WERI-Rb-1 (cell line): ENCODE results near the gene METAP2.

Experiments
- DNase-seq: peaks from one replicate; pipeline ENCODE4 v3.0.0-alpha.2; 2020
- H3K27ac ChIP-seq: fragments of 250-450 bp; sonication (Bioruptor Pico); 2 replicates; pipeline ENCODE4 v1.5.1; 2020; ENCODE audit warnings: mild to moderate bottlenecking, moderate library complexity
- H3K27me3 ChIP-seq: fragments of 250-450 bp; sonication (Bioruptor Pico); 2 replicates; pipeline ENCODE4 v1.5.1; 2021; ENCODE audit warnings: mild to moderate bottlenecking, low read depth, moderate library complexity; ENCODE audit not compliant: insufficient read depth, severe bottlenecking
- H3K36me3 ChIP-seq: fragments of 250-450 bp; sonication (Bioruptor Pico); 2 replicates; pipeline ENCODE4 v1.5.1; 2020; ENCODE audit warnings: mild to moderate bottlenecking, moderate library complexity
- H3K4me3 ChIP-seq: 2 replicates; pipeline ENCODE4 v1.5.1; 2011; ENCODE audit warnings: low read depth, mild to moderate bottlenecking, control low read depth, low read length
- H3K9me3 ChIP-seq: fragments of 250-450 bp; sonication (Bioruptor Pico); 2 replicates; pipeline ENCODE4 v1.5.1; 2021; ENCODE audit warnings: mild to moderate bottlenecking, moderate library complexity; ENCODE audit not compliant: severe bottlenecking
- CTCF ChIP-seq: IDR thresholded peaks from 2 replicates; pipeline ENCODE4 v1.5.1; 2011; ENCODE audit warnings: low read depth, mild to moderate bottlenecking, control low read depth, inconsistent platforms, low read length

Gene METAP2

DNA sequence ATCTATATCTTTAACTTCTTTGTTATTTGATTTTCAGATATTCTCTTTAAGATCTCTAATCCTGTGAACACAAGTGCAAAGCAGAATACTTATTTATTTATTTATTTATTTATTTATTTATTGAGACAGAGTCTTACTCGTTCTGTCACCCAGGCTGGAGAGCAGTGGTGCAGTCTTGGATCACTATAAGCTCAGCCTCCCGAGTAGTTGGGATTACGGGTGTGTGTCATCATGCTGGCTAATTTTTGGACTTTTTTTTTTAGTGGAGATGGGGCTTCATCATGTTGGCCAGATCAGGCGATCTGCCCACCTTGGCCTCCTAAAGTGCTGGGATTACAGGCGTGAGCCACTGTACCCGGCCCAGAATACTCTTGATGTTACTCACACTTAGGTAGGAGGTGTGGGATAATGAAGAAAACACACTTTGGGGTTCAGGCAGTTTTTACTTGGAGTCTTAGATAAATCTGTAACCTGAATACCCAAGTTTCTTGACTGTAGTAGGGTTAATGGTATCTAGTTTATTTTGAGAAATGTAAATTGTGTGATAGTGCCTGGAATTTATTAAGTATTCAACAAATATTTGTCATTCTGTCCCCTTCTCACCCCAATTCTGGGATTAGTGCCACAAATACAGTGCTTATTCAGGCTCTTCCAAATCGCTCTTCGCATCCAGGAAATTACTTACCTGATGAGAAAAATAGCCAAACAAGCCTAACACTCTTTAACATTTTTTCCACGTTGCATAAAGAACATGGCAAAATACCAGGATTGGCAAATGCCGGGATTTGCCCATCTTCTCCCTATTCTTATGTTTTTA lies 33.0 kb downstream of the METAP2 start:
- Histone ChIP-seq H3K36me3 (peaks cover 84% of the 10 kb centered on the region), H3K4me3 (no peak overlapping the region), H3K27me3 (no peaks in the 10 kb centered on the region), H3K27ac (no peak overlapping the region), H3K9me3 (no peaks in the 10 kb centered on the region)
- TF ChIP-seq CTCF = no peak
- no peak for DNase-seq

- DNase-seq = no peak
- no peak for TF ChIP-seq CTCF
- Histone ChIP-seq H3K27ac (no peak overlapping the region), H3K4me3 (no peak overlapping the region), H3K27me3 (no peaks in the 10 kb centered on the region), H3K36me3 (peaks cover 90% of the 10 kb centered on the region), H3K9me3 (no peaks in the 10 kb centered on the region)
These were observed 35.3 kb downstream of the METAP2 start for GRCh38 chr12:95509300-95509699.

DNA sequence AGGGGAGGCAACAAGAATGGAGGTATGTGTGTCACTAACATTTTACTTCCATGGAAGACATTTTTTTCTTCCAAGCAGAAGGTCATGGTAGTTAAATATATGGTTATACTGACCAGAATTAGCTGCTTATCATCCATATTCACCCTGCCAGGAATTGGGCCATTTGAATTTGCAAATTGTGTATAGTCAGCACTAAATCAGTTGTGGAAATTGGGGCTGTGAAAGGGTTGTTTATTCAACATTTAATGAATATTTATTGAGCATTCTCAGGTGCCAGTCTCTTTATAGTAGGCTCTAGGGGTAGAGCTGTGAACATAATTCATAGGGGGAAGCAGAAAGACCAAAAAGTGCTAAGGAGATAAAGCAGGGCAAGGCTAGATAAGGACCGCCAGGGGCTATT lies 38.0 kb downstream of the METAP2 start:
- no peak overlapping the region for H3K4me3 ChIP-seq
- no peak overlapping the region for H3K27ac ChIP-seq
- TF ChIP-seq CTCF = no peak
- no peaks in the 10 kb centered on the region for H3K9me3 ChIP-seq
- peaks cover 66% of the 10 kb centered on the region for H3K36me3 ChIP-seq
- H3K27me3 ChIP-seq = no peaks in the 10 kb centered on the region
- DNase-seq = no peak

DNA sequence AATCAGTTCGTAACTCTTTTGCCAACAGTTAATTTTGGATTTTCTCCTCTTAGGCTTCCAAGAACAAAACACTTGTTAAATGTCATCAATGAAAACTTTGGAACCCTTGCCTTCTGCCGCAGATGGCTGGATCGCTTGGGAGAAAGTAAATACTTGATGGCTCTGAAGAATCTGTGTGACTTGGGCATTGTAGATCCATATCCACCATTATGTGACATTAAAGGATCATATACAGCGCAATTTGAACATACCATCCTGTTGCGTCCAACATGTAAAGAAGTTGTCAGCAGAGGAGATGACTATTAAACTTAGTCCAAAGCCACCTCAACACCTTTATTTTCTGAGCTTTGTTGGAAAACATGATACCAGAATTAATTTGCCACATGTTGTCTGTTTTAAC lies 39.6 kb downstream of the METAP2 start:
- no peak for TF ChIP-seq CTCF
- no peak overlapping the region for H3K27ac ChIP-seq
- no peaks in the 10 kb centered on the region for H3K9me3 ChIP-seq
- H3K4me3 ChIP-seq = no peak overlapping the region
- peaks cover 54% of the 10 kb centered on the region for H3K36me3 ChIP-seq
- DNase-seq = no peak
- no peaks in the 10 kb centered on the region for H3K27me3 ChIP-seq

GRCh38 chr12:95515197-95515596 lies 41.2 kb downstream of the METAP2 start:
- Histone ChIP-seq H3K36me3 (peaks cover 39% of the 10 kb centered on the region), H3K4me3 (no peak overlapping the region), H3K27me3 (no peaks in the 10 kb centered on the region), H3K27ac (no peak overlapping the region), H3K9me3 (no peaks in the 10 kb centered on the region)
- no peak for TF ChIP-seq CTCF
- DNase-seq = no peak

DNA sequence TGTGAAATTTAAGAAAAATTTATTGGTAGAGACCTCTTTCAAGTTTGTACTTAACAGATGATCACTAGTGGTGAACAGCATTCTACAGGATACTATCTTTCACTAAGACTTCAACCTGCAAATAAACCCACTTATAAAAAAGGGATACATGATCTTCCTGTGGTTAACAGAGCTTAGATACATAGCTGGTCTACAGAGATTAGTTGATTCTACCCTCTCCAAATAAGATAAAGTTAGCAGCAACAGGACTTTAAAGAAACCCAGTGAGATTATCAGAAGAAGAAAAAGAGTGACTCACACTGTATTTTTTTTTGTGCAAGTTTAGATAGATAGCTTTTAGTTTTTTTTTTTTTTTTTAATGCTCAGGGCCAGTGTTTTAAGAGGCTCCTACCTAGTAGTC lies 42.8 kb downstream of the METAP2 start:
- no peak for DNase-seq
- H3K4me3 ChIP-seq = no peak overlapping the region
- no peak overlapping the region for H3K27ac ChIP-seq
- H3K36me3 ChIP-seq = peaks cover 27% of the 10 kb centered on the region
- H3K9me3 ChIP-seq = no peaks in the 10 kb centered on the region
- H3K27me3 ChIP-seq = no peaks in the 10 kb centered on the region
- TF ChIP-seq CTCF = no peak
